GM18507 (cell line): ENCODE results near the gene SPTSSA.
"Not testable (repeated sequence)": the region's sequence is repeated elsewhere in the genome, so short reads cannot be mapped to it uniquely, and the experiment has no call there.

ENCODE experiments used
- DNase-seq: peaks from one replicate; pipeline ENCODE4 v3.0.0; 2011; ENCODE audit warnings: low read depth; ENCODE audit not compliant: insufficient read length; ENCODE audit errors: extremely low spot score
- FAIRE-seq: peaks from 2 replicates; lab custom pipeline; 2011; peaks lifted over from hg19 to GRCh38; lab: Jason Lieb, UNC

SPTSSA gene, protein sequence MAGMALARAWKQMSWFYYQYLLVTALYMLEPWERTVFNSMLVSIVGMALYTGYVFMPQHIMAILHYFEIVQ

GRCh38 chr14:34462132-34462893 lies at the start of gene SPTSSA:
TSS of gene SPTSSA (minus strand) at chr14:34462240. CDS start at chr14:34462207, 33 bp downstream.
- DNase-seq (peak; percentile 93), FAIRE-seq (peak; percentile 78)

- DNase-seq (no peak), FAIRE-seq (no peak)
Measured at GRCh38 chr14:34507884-34508283, 45.8 kb upstream of the SPTSSA start.

DNA sequence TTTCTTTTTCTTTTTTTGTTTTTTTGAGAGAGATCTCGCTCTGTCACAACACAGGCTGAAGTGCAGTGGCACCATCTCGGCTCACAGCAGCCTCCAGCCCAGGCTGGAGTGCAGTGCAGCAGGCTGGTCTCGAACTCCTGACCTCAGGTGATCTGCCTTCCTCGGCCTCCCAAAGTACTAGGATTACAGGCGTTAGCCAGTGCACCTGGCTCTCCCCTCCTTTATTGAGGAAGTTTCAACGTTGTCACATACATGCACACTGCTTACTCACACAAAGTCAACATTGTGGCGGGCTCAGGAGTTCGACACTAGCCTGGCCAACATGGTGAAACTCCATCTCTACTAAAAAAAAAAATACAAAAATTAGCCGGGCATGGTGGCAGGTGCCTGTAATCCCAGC lies 45.4 kb upstream of the SPTSSA start:
- FAIRE-seq = no peak
- DNase-seq = no peak

DNA sequence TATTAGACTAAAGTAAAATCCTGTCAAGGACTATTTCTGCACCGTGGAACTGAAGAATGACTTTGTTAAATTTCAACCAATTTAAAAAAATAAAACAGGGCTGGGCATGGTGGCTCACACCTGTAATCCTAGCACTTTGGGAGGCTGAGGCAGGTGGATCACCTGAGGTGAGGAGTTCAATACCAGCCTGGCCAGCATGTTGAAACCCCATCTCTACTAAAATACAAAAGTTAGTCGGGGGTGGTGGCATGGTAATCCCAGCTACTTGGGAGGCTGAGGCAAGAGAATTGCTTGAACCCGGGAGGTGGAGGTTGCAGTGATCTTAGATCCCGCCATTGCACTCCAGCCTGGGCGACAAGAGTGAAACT lies 43.1 kb upstream of the SPTSSA start:
- not testable (repeated sequence) for FAIRE-seq, DNase-seq

DNA sequence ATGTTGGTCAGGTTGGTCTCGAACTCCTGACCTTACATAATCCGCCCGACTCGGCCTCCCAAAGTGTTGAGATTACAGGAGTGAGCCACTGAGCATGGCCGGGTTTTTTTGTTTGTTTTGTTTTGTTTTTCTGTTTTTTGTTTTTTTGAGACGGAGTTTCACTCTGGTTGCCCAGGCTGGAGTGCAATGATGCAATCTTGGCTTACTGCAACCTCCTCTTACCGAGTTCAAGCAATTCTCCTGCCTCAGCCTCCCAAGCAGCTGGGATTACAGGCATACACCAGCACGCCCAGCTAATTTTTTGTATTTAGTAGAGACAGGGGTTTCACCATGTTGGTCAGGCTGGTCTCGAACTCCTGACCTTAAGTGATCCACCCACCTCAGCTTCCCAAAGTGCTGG lies 42.0 kb upstream of the SPTSSA start:
- FAIRE-seq, DNase-seq: not testable (repeated sequence)

- DNase-seq (no peak), FAIRE-seq (no peak)
Measured at GRCh38 chr14:34502545-34503225, 40.6 kb upstream of the SPTSSA start.

DNA sequence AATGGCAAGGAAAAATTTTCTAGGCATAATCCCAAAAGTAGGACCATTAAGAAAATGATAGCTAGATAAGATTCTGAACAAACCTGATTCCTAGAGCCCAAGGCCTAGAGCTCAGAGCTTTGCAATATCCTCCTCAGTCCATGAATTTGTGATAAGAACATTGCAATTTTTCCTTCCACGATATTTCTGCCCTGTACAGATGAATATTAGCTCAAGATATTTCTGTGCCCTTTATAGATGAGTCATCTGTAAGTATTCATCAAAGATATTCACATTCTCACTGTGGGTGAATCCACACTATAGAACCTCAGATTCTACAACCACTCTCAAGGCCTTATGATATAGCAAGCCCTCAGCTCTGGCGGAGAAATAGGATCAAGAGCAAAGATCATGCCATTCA lies 40.0 kb upstream of the SPTSSA start:
- no peak for FAIRE-seq

DNA sequence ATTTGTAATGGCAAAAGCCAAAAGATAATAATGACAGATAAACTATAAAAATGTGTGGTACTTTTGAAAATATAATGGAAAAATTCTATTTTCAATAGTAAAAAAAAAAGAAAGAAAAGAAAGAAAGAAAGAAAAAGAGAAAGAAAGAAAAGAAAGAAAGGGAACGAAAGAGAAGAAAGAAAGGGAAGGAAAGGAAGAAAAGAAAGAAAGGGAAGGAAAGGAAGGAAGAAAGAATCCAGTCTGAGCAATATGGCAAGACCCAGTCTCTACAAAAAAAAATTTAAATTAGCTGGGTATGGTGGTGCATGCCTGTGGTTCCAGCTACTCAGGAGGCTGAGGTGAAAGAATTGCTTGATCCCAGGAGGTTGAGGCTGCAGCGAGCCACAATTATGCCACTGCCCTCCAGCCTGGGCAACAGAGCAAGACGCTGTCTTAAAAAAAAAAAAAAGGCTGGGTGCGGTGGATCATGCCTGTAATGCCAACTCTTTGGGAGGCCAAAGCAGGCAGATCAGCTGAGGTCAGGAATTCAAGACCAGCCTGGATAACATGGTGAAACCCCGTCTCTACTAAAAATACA lies 39.1 kb upstream of the SPTSSA start:
- FAIRE-seq = no peak

More for the DNA sequence above, 40.0 kb upstream of the SPTSSA start:
- no peak for DNase-seq

DNA sequence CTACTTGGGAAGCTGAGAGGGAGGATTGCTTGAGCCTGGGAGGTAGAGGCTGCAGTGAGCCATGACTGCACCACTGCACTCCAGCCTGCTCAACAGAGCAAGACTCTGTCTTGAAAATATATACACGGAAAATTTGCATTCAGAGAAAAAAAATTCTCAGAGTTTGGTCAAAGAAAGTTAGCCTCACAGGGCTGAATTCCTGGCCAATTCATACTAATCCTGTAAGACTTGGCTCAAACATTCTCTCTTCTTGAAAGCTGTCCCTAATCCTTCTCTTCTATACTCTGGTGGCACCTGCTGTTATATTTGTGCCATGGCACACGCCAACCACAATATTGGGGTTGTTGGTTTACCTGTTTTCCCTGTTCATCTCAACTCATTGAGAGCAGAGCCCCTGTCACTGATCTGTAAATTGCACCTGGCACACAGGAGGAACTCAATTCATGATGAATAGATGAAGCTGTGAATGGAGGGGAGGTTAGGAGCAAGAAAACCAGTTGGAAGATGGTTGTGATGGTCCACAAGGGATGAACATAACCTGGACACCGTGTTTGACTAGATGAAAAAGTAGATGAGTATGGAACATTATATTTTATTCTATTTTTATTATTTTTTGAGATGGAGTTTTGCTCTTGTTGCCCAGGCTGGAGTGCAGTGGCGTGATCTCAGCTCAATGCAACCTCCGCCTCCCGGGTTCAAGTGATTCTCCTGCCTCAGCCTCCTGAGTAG lies 36.8 kb upstream of the SPTSSA start:
- FAIRE-seq (no peak), DNase-seq (no peak)

More for the DNA sequence above, 39.1 kb upstream of the SPTSSA start:
- DNase-seq = no peak

DNA sequence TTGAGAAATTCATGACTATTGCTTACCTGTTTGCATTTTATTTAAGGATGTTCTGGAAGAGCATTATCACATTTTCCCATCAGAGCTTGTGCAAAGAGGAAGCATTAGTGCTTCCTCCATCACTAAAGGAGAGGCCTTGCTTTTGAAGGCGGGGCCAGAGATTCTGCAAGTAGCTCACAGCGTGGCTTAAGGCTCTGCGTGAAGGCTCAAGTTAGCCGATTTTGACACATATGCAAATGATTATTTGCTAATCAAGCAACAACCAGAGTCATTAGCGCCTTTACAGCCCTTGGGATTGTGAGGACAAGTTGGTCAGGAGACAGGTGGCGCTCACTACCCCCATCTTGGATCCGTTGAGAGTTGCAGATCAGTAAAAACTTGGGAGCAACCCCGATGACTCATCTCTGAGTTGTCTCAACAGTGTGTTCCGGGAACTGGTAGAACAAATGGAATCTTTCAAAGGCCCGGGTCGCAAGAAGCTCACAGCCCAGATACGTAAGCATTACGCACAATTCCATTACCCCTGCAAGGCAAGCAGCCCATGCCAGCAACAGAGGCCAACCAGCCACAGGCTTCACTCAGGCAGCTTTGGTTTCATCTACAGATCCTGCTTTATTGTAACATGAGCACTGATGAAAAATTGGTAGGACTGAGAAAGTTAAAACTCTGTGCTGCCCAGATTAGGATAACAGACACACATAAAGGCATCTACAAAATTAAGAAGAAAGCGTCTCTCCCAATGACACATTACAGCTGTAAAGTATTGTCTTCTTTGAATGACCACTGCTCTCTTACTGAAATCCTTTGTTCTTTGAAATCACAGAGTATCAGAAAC lies 34.9 kb upstream of the SPTSSA start:
- no peak for FAIRE-seq

GRCh38 chr14:34496007-34496678 lies 34.1 kb upstream of the SPTSSA start:
- FAIRE-seq = no peak

More for the DNA sequence above, 34.9 kb upstream of the SPTSSA start:
- no peak for DNase-seq

GRCh38 chr14:34489324-34489723 lies 27.3 kb upstream of the SPTSSA start:
- no peak for DNase-seq
- FAIRE-seq = no peak

More at GRCh38 chr14:34496007-34496678, 34.1 kb upstream of the SPTSSA start:
- DNase-seq = no peak

DNA sequence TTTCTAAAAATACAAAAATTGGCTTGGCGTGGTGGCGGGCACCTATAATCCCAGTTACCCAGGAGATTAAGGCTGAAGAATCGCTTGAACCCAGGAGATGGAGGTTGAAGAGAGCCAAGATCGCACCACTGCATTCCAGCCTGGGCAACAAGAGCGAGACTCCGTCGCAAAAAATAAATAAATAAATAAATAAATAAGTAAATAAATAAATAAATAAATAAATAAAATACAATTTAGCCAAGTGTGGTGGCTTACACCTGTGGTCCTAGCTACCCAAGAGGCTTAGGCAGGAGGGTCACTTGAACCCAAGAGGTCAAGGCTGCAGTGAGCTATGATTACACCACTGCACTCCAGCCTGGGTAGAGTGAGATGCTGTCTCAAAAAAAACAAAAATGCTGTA lies 26.5 kb upstream of the SPTSSA start:
- FAIRE-seq (no peak), DNase-seq (no peak)

- no peak for DNase-seq
- no peak for FAIRE-seq
Measured at GRCh38 chr14:34484726-34485125, 22.7 kb upstream of the SPTSSA start.

DNA sequence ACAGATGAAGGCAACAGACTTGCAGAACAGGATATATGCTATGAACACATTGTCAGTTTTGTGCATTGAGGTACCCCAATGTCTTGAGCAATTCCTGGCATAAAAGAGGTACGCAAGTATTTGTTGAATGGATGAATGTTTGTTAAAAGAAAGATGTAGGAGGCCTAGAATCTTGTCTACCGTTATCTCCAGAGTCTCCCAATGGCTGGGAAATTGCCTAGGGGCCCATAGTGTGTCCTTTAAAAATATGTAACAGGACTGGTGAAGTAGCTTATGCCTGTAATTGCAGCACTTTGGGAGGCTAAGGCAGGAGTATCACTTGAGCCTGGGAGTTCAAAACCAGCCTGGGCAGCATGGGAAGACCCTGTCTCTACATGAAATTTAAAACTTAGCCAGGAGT lies 20.4 kb upstream of the SPTSSA start:
- FAIRE-seq = no peak
- no peak for DNase-seq

DNA sequence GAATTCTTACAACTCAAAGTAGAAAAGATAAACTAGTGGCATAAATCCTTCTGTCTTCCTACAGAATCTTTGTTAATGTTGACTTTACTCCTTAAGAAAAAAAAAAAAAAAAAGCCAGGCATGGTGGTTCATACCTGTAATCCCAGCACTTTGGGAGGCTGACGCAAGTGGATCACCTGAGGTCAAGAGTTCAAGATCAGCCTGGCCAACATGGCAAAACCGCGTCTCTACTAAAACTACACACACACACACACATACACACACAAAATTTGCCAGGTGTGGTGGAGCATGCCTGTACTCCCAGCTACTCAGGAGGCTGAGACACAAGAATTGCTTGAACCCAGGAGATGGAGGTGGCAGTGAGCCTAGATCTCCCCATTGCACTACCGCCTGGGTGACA lies 17.7 kb upstream of the SPTSSA start:
- FAIRE-seq (no peak), DNase-seq (no peak)

DNA sequence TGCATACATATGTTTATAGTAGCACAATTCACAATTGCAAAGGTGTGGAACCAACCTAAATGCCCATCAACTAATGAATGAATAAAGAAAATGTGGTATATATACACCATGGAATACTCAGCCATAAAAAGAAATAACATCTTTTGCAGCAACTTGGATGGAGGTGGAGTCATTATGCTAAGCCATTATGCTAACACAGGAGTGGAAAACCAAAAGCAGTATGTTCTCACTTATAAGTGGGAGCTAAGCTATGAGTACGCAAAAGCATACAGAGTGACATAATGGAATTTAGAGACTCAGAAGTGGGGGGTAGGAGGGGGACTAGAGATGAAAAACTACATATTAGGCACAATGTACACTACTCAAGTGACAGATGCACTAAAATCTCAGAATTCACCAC lies 16.2 kb upstream of the SPTSSA start:
- FAIRE-seq (no peak), DNase-seq (no peak)

DNA sequence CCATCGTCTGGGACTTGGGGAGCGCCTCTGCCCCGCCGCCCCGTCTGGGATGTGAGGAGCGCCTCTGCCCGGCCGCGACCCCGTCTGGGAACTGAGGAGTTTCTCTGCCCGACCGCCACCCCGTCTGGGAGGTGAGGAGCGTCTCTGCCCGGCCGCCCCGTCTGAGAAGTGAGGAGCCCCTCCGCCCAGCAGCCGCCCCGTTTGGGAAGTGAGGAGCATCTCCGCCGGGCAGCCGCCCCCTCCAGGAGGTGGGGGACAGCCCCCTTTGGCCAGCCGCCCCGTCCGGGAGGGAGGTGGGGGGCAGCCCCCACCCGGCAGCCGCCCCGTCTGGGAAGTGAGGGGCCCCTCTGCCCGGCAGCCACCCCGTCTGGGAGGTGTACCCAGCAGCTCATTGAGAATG lies 14.0 kb upstream of the SPTSSA start:
- FAIRE-seq, DNase-seq: not testable (repeated sequence)
